GM19455 (cell line): ENCODE data around the gene POLA2.

Experiments
- ATAC-seq: cut with Tn5 transposase; IDR thresholded peaks from one replicate; pipeline ENCODE4 v1.9.1; 2021; ENCODE audit not compliant: unreplicated experiment

The POLA2 gene

DNA sequence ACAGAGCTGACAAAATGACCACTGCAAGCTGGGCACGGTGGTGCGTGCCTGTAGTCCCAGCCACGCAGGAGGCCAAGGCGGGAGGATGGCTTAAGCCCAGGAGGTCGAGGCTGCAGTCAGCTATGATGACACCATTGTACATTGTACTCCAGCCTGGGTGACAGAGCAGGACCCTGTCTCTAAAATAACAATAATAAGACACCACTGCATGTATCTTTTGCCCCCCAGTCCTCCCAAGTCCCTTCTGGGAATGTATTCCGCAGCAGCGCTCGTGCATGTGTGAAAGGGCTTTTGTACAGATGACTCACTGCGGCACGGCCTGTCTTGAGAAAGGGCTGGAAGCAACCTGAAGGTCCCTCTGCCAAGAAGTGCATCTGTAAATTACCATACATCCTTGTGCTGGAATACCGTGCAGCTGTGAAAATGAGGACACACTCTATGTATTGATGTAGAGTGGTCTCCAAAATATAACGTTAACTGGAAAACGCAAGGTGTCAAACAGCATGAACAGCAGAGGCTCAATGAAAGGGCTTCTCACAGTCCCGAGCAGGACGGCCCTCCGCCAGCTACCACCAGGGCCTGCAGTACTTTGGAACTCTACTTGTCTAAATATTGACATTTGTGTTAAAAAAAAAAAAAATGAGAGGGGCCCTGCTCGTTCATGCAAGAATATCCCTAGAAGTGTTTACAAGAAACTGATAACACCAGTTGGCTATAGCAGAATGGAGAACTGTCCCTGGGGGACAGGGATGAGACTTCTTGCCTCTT, 43.9 kb downstream of the POLA2 start:
- no peak for ATAC-seq

DNA sequence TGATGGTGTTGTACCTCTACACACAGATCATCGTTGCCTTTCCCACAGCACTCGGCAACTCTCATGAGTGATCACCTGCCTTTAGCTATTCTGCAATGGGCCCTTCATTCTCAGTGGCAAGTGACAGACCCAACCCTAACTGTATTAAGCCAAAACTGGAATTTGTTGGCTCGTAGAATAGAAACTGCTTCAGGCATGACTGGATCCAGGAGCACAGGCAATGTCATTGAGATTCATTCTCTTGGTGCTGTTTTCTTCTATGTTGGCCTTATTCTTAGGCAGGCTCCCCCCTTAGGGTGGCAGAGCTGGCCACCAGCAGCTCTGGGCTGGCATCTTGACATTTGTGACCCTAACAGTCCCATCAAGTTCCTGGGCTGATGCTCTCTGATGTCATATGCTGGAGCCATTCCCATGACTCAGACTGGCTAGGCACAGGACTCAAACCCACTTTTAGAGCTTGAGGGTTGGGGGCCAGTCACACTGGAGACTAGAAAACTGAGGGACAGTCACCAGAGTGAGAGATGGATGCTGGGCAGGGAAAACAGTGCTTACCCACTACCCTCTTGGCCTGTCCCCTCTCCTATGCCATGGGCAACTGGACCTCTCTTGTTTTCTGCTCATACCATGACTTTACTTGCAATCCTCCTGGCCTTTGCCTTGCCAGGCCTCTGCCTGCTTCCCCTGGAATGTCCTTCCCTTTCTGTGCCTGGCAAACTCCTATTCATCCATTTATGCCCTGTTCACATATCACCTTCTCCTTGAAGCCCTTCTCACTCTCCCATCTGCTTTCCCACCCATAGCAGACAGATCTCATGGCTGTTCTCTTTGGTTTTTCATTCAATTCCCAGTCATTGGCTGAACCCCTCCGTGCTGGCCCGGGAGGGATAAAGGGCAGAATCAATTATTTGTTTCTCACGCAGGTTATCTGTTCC, 45.8 kb downstream of the POLA2 start:
- no peak for ATAC-seq

- ATAC-seq, result no peak
These were observed 46.6 kb downstream of the POLA2 start for GRCh38 chr11:65308281-65308891.

GRCh38 chr11:65309006-65309405, 47.2 kb downstream of the POLA2 start:
- ATAC-seq, result no peak

DNA sequence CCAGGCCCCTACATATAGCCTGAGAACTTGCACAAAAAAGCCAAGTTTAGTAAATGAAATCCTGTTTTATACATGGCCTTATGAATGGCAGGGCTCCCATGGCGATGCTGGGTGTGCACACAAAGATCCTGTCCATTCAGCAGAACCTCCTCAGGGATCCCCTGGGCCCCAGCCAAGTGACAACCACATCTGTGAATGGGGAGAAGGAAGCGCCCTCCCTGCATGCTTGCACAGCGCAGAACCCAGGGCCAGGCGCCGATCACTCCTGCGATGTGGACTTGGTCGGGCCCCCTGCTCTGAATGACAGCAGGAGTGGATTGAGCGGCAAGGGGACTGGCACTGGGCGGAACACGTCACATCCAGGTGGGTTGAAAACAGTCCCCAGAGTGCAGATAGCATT, 48.5 kb downstream of the POLA2 start:
- no peak for ATAC-seq

- ATAC-seq, result no peak
These were observed 49.0 kb downstream of the POLA2 start for GRCh38 chr11:65310736-65311135.

- no peak for ATAC-seq
These were observed 49.5 kb downstream of the POLA2 start for GRCh38 chr11:65311170-65311678.

- peak; percentile 71 for ATAC-seq
These were observed 52.9 kb downstream of the POLA2 start, which contains the start of gene CDC42EP2 for GRCh38 chr11:65314501-65315203. Gene CDC42EP2 (plus strand): TSS chr11:65314866. CDS start chr11:65320899, 6,033 bp downstream.

DNA sequence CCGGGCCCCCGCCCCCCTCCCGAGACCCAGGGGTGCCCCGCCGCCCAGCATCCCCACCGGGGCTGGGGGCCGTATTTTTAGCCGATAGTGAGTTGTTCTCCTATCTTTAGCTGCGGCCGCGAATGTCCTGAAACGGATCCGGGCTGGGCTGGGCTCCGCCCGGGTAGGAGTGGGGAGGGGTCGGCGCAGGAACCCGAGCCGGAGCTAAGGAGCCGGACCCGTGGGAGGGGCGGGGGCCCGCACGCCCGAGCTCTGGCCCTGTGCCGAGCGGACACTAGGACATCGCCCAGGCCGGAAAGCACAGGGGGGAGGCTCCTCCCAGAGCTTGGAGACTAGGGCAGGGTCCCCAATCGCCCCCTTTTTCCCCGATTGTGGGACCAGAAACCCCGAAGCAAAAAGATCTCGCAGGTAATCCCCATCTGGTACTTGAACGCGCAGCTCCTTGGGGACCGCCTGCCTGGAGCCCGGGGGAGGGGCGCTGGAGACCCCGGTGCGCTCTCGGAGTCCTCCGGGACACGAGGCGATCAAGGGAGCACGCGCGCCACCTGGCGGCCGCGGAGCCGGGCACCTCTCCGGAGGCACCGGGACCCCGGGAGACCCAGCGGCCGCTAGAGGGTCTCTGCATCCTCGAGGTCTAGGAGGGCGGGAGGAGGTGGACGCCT, 53.6 kb downstream of the POLA2 start:
- ATAC-seq, result no peak

GRCh38 chr11:65315866-65316226, 54.1 kb downstream of the POLA2 start:
- ATAC-seq, result no peak

GRCh38 chr11:65316227-65317024, 54.7 kb downstream of the POLA2 start:
- no peak for ATAC-seq

DNA sequence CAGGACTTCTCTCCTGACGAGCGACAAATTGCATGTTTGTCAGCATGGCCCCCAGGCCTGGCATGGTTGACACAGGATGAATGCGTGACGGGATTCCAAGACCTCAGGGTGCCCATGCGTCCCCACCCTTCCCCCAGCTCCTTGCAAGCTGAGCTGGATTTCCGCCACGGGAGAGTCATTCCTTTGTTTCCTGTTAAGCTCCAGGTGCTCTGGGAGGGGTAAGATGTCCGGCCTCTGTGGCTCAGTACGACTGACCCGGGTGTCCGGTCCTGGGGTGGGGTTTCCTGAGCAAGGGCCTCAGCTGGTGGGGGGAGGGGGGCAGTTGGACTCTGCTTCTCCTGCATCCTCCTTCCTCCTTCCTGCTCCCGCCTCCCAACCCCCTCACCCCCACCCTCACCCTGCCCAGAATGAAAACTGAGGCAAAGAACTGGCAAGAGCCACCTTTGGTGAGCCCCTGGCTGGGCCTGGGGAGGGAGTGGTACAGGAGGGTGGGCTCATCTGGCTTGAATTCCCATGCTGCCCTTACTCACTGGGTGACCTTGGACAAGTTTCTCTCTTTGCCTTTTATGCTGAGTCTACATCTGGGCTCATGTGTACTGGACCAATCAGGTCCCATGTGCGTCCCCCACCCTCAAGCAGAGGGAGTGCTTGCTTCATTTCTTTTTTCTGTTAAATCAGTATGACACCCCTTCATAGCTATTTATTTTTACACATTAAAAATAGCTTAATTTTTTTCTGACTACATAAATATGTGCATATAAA, 55.4 kb downstream of the POLA2 start:
- ATAC-seq, result no peak

- ATAC-seq, result no peak
These were observed 58.8 kb downstream of the POLA2 start for GRCh38 chr11:65320386-65321075.

DNA sequence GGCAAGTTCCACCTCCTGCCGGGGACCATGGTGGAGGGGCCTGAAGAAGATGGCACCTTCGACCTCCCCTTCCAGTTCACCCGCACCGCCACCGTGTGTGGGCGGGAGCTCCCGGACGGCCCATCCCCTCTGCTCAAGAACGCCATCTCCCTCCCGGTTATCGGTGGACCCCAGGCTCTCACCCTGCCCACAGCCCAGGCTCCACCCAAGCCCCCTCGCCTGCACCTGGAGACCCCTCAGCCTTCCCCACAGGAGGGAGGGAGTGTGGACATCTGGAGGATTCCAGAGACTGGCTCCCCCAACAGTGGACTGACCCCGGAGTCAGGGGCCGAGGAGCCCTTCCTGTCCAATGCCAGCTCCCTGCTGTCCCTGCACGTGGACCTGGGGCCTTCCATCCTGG, 59.3 kb downstream of the POLA2 start:
- ATAC-seq, result no peak

DNA sequence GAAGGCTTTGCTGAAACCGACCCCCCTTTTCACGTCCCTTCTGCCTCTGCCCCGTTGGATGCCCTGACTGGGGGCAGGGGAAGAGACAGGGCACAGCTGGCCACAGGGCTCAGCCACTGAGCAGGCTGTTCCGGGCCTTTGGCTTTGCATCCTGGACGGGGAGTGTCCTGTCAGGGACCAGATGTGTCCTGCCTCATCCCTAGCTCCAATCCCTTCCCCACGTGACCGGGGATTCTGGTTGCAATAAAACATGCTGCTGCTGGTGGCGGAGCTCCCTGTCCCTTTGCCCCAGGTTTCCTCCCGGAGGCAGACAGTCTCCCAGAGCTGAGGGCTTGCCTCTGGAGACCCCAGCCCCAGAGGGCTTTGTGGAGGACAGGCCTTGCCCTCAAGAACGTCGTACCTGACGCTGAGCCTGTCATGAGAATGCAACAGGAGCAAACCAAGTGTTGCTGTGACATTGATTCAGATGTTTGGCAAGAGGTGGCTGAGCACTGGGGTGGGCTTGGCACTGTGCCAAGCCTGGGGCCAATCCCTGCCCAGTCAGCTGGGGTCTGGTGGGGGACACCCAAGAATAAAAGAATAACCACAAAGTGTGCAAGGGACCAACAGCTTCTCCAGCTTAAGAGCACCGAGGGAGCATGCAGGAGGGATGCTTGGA, 60.2 kb downstream of the POLA2 start:
- ATAC-seq, result no peak

- no peak for ATAC-seq
These were observed 62.1 kb downstream of the POLA2 start for GRCh38 chr11:65323813-65324212.

DNA sequence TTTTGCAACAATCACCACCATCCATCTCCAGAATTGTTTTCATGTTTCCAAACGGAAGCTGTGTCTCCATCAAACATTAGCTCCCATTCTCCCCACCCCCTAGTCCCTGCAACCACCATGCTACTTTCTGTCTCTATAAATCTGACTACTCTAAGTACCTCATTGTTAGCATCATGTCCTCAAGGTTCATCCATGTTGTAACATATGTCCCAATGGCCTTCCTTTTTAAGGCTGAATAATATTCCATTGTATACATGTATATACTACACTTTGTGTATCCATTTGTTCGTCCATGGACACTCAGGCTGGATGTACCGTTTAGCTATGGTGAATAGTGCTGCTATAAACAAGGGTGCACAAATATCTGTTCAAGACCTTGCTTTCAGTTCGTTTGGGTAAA, 63.7 kb downstream of the POLA2 start:
- no peak for ATAC-seq

GRCh38 chr11:65327021-65327420, 65.3 kb downstream of the POLA2 start:
- no peak for ATAC-seq
